Measurements from ENCODE around the gene DOCK11.

DOCK11 gene

GRCh38 chrX:118502161-118502789, 6.7 kb downstream of the DOCK11 start:
- DNase-seq (ENCODE audit: low read depth in 2 of 2), result no peak

GRCh38 chrX:118503260-118504041, 7.8 kb downstream of the DOCK11 start:
- no peak for DNase-seq (ENCODE audit: low read depth in 2 of 2)

GRCh38 chrX:118504581-118504980, 9.0 kb downstream of the DOCK11 start:
- DNase-seq (ENCODE audit: low read depth in 2 of 2), result no peak

DNA sequence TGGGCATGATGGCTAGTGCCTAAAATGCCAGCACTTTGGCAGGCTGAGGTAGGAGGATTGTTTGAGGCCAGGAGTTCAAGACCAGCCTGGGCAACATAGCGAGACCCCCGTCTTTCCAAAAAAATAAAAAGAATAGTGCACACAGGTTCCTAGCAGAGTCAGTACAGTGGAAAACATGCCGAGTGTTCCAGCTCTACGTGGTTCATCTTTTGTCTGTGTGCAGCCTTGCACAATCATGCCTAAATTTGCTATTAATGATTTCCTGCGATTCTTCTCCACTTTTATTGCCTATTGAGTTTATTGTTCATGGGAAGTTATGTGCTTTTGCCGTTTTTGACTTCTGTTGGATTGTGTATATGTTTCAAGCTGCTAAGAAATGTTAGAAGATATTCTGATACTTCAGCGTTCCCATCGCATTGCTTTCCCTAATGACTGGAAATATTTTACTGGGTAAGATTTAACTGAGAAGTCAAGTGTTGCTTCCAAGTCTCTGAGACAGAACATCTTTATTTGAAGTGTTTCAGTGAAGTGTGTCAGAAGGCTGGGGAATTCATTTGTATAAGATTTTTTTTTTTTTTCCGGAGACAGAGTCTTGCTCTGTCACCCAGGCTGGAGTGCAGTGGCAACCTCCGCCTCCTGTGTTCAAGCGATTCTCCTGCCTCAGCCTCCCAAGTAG, 11.3 kb downstream of the DOCK11 start:
- DNase-seq (ENCODE audit: low read depth in 2 of 2), result no peak

GRCh38 chrX:118507766-118508165, 12.2 kb downstream of the DOCK11 start:
- no peak for DNase-seq (ENCODE audit: low read depth in 2 of 2)

GRCh38 chrX:118508221-118508620, 12.6 kb downstream of the DOCK11 start:
- DNase-seq (ENCODE audit: low read depth in 2 of 2), result no peak

- no peak for DNase-seq (ENCODE audit: low read depth in 2 of 2)
Observed at GRCh38 chrX:118508635-118509034, 13.0 kb downstream of the DOCK11 start.

GRCh38 chrX:118510111-118510510, 14.5 kb downstream of the DOCK11 start:
- no peak for DNase-seq (ENCODE audit: low read depth in 2 of 2)

DNA sequence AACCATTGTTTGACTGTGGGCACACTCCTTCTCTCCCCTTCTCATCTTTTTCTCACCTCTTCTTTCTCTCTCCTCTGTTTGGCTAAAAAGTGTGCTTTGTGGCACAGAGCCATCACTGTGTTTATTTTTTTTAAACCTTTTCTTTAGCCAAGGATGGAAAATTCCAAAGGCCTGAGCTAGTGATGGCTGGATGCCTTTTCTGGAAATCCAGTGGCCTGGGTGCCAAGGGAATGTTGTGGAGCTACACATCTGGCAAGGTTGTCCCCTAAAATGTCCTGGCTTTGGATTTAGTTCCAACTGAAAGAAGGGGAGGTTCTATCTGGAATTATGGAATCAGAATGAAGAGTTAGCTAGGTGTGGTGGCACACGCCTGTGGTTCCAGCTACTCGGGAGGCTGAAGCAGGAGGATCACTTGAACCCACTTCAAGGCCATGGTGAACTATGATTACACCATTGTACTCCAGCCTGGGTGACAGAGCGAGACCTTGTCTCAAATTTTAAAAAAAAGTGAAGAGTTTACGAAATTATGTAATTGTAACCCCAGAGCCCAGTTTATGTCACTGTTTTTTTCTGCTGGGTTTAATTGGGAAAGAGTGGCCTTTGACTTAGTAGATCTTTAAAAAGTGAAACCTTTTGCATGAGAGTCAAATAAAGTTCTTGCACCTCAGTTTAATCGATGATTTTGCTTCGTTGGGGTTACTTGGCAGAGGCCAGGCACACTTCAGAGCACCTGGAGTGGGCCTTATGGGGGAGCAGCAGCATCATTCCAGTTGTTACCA, 17.7 kb downstream of the DOCK11 start:
- DNase-seq (ENCODE audit: low read depth in 2 of 2), result no peak

- no peak for DNase-seq (ENCODE audit: low read depth in 2 of 2)
Observed at GRCh38 chrX:118519411-118520215, 24.0 kb downstream of the DOCK11 start.

GRCh38 chrX:118520216-118521206, 24.9 kb downstream of the DOCK11 start:
- no peak for DNase-seq (ENCODE audit: low read depth in 2 of 2)

GRCh38 chrX:118521435-118521834, 25.8 kb downstream of the DOCK11 start:
- DNase-seq (ENCODE audit: low read depth in 2 of 2), result no peak

- DNase-seq (ENCODE audit: low read depth in 2 of 2), result no peak
Observed at GRCh38 chrX:118522230-118522926, 26.8 kb downstream of the DOCK11 start.

GRCh38 chrX:118523920-118524319, 28.3 kb downstream of the DOCK11 start:
- no peak for DNase-seq (ENCODE audit: low read depth in 2 of 2)

DNA sequence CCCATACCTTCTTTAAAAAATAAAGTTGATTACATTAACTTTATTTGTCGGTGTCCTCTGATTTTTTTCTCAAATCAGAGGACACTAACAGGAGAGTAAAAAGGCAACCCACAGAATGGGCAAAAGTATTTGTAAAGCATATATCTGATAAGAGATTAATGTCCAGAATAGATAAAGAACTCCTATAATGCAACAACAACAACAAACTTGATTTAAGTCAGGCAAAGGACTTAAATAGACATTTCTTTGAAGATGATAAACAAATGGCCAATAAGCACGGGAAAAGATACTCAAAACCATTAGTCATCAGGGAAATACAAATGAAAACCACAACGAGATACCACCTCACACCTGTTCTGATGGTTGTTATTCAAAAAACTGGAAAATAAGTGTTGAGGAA, 28.7 kb downstream of the DOCK11 start:
- DNase-seq (ENCODE audit: low read depth in 2 of 2), result no peak

DNA sequence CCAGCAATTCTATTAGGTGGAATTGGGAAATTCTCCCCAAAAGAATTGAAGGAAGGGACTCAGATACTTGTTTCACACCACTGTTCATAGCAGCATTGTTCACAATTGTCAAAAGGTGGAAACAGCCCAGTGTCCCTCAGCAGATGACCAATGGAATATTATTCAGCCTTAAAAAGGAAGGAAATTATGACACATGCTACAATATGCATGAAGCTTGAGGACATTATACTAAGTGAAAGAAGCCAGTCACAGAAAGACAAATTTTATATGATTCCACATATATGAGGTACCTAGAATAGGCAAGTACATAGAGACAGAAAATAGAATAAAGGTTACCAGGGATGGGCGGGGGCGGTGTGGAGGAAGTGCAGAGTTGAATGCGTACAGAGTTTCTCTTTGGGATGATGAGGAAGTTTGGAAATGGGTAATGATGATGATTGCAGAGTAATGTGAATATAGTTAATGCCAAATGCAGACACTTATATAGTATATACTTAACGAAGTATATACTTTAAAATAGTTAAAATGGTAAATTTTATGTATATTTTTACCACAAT, 29.6 kb downstream of the DOCK11 start:
- DNase-seq (ENCODE audit: low read depth in 2 of 2), result no peak

- DNase-seq (ENCODE audit: low read depth in 2 of 2), result no peak
Observed at GRCh38 chrX:118526149-118526548, 30.5 kb downstream of the DOCK11 start.

GRCh38 chrX:118528071-118528737, 32.6 kb downstream of the DOCK11 start:
- DNase-seq (ENCODE audit: low read depth in 2 of 2), result peak; percentile 33 to 35

Data from stimulated activated CD4-positive, alpha-beta T cell treated with anti-CD3 and anti-CD28 coated beads, Interleukin-4, amount 100 ng/mL, for 48 hours (primary cell).